GM23338 (cell line): ENCODE data around the gene MLLT3. TPM values are rescaled to one million over a fixed set of nuclear protein-coding genes. Genes with fewer than 3 reads are reported as not detected.

Experiments
- ATAC-seq: fragments of 200-7000 bp; cut with Tn5 transposase; 3 replicates; pipeline ENCODE4 v1.9.1; 2020
- DNase-seq: peaks from one replicate; pipeline ENCODE4 v3.0.0-alpha.2; 2015; ENCODE audit warnings: low spot score
- H2AFZ ChIP-seq: fragments of 200-600 bp; sonication (generic); 2 replicates; pipeline ENCODE4 v1.8.0; 2016; ENCODE audit warnings: antibody characterized with exemption, mild to moderate bottlenecking, moderate library complexity
- H3F3A ChIP-seq: fragments of 200-600 bp; sonication (generic); replicated peaks from 2 replicates; pipeline ENCODE4 v1.8.0; 2017; ENCODE audit warnings: antibody characterized with exemption, mixed run types, low read depth
- H3K27ac ChIP-seq: fragments of 200-600 bp; sonication (generic); 2 replicates; pipeline ENCODE4 v1.6.1; 2016; ENCODE audit warnings: low read depth
- H3K27me3 ChIP-seq: fragments of 200-600 bp; sonication (generic); 2 replicates; pipeline ENCODE4 v1.8.0; 2016; ENCODE audit warnings: mild to moderate bottlenecking, mixed run types, moderate library complexity; ENCODE audit not compliant: insufficient read depth
- H3K36me3 ChIP-seq: fragments of 200-600 bp; sonication (generic); 2 replicates; pipeline ENCODE4 v1.8.0; 2016; ENCODE audit warnings: mild to moderate bottlenecking; ENCODE audit not compliant: insufficient read depth
- H3K4me1 ChIP-seq: fragments of 200-600 bp; sonication (generic); 2 replicates; pipeline ENCODE4 v1.8.0; 2016; ENCODE audit warnings: mild to moderate bottlenecking, moderate library complexity; ENCODE audit not compliant: insufficient read depth
- H3K4me2 ChIP-seq: fragments of 200-600 bp; sonication (generic); 2 replicates; pipeline ENCODE4 v1.7.1; 2017; ENCODE audit warnings: mixed run types
- H3K4me3 ChIP-seq: fragments of 200-600 bp; sonication (generic); 2 replicates; pipeline ENCODE4 v1.6.1; 2016; ENCODE audit warnings: mixed run types
- H3K79me2 ChIP-seq: fragments of 200-600 bp; sonication (generic); replicated peaks from 2 replicates; pipeline ENCODE4 v1.8.0; 2017; ENCODE audit warnings: mild to moderate bottlenecking; ENCODE audit not compliant: insufficient read depth
- H3K9me2 ChIP-seq: fragments of 200-600 bp; sonication (generic); 2 replicates; pipeline ENCODE4 v1.8.0; 2017; ENCODE audit not compliant: insufficient read depth
- H4K20me1 ChIP-seq: fragments of 200-600 bp; sonication (generic); replicated peaks from 2 replicates; pipeline ENCODE4 v1.8.0; 2017; ENCODE audit warnings: mild to moderate bottlenecking; ENCODE audit not compliant: insufficient read depth
- H3K27ac Mint-ChIP-seq: 2 replicates; pipeline ENCODE4 v1.8.0; 2020; ENCODE audit warnings: inconsistent platforms, mild to moderate bottlenecking, moderate library complexity, mixed read lengths
- H3K27me3 Mint-ChIP-seq: 3 replicates; pipeline ENCODE4 v1.8.0; 2022; ENCODE audit warnings: low read depth, mild to moderate bottlenecking, moderate library complexity, mixed read lengths, inconsistent platforms; ENCODE audit not compliant: insufficient read depth, poor library complexity
- H3K36me3 Mint-ChIP-seq: 3 replicates; pipeline ENCODE4 v1.8.0; 2021; ENCODE audit warnings: low read depth, mild to moderate bottlenecking, inconsistent platforms, moderate library complexity, mixed read lengths
- H3K4me1 Mint-ChIP-seq: 3 replicates; pipeline ENCODE4 v1.8.0; 2020; ENCODE audit warnings: mild to moderate bottlenecking, inconsistent platforms, mixed read lengths
- H3K4me3 Mint-ChIP-seq: 3 replicates; pipeline ENCODE4 v1.8.0; 2021; ENCODE audit warnings: moderate library complexity, mild to moderate bottlenecking, inconsistent platforms, mixed read lengths
- H3K9me3 Mint-ChIP-seq: 3 replicates; pipeline ENCODE4 v1.8.0; 2020; ENCODE audit warnings: moderate library complexity, mild to moderate bottlenecking, inconsistent platforms, mixed read lengths
- CREB1 ChIP-seq: fragments of 250-450 bp; sonication (Bioruptor Pico); IDR thresholded peaks from 2 replicates; pipeline ENCODE4 v1.5.0; 2020; ENCODE audit warnings: low read depth, mild to moderate bottlenecking, moderate library complexity
- CTCF ChIP-seq, 2 experiments: fragments of 200-600 bp in 1 of 2; sonication (generic) in 1 of 2; conservative IDR thresholded peaks; 2 replicates each; pipeline versions ENCODE4 v1.5.1 to v1.6.1; 2016 to 2017; ENCODE audit warnings: antibody characterized with exemption in 2 of 2, low read depth in 2 of 2, mild to moderate bottlenecking in 2 of 2, moderate library complexity in 1 of 2
- ETS1 ChIP-seq: IDR thresholded peaks from 2 replicates; pipeline ENCODE4 v1.6.1; 2016; ENCODE audit warnings: antibody characterized with exemption
- EZH2phosphoT487 ChIP-seq: fragments of 200-600 bp; sonication (generic); IDR thresholded peaks from one replicate; pipeline ENCODE4 v1.8.1; 2018; ENCODE audit warnings: antibody characterized with exemption; ENCODE audit not compliant: unreplicated experiment
- NANOG ChIP-seq: IDR thresholded peaks from 2 replicates; pipeline ENCODE4 v1.6.1; 2016; ENCODE audit warnings: antibody characterized with exemption, borderline replicate concordance
- STAT1 ChIP-seq: IDR thresholded peaks from one replicate; pipeline ENCODE4 v1.6.1; 2016; ENCODE audit warnings: antibody characterized with exemption; ENCODE audit not compliant: unreplicated experiment
- ZNF114 ChIP-seq: fragments of 250-450 bp; sonication (Bioruptor Pico); IDR thresholded peaks from 2 replicates; pipeline ENCODE4 v1.5.0; 2020; ENCODE audit warnings: mild to moderate bottlenecking, moderate library complexity
- ZNF331 ChIP-seq: fragments of 250-450 bp; sonication (Bioruptor Pico); IDR thresholded peaks from 2 replicates; pipeline ENCODE4 v1.5.0; 2020; ENCODE audit warnings: low read depth, mild to moderate bottlenecking, moderate library complexity
- ZNF462 ChIP-seq: fragments of 250-450 bp; sonication (Bioruptor Pico); IDR thresholded peaks from 2 replicates; pipeline ENCODE4 v1.5.0; 2020; ENCODE audit warnings: mild to moderate bottlenecking, moderate library complexity
- polyA plus RNA-seq: library from polyadenylated mRNA; unstranded; fragments of >200 nt; fragmentation: Nextera tagmentation; extraction: Ambion mirVana; gene quantifications from 2 replicates; pipeline ENCODE4 v1.2.1, GENCODE V29; 2016
- total RNA-seq: library from RNA; depleted of rRNA; stranded (reverse); fragments of >200 nt; shearing (Covaris generic); gene quantifications from 2 replicates; pipeline ENCODE4 v1.2.3, GENCODE V29; 2014

The MLLT3 gene
- total and polyA plus RNA-seq, 2 experiments from 2014 or later, result 7.5 to 9.5 TPM

GRCh38 chr9:20447291-20447690 lies 175.0 kb downstream of the MLLT3 start:
- Mint-ChIP-seq H3K36me3 (no peaks in the 10 kb centered on the region), H3K9me3 (no peaks in the 10 kb centered on the region), H3K4me1 (peaks cover 10% of the 10 kb centered on the region; the same call in 2 of the 3 replicates), H3K27ac (no peak overlapping the region), H3K27me3 (no peaks in the 10 kb centered on the region), H3K4me3 (no peak overlapping the region)
- Histone ChIP-seq H3K9me2 (0 out of 2 replicates have a peak, but pooled peaks cover 3% of the 10 kb centered on the region), H3K4me1 (peaks cover 6% of the 10 kb centered on the region), H3F3A (no peaks in the 10 kb centered on the region), H4K20me1 (no peaks in the 10 kb centered on the region), H3K79me2 (no peaks in the 10 kb centered on the region), H3K36me3 (no peaks in the 10 kb centered on the region), H2AFZ (no peak overlapping the region), H3K27ac (no peak overlapping the region), H3K4me2 (no peak overlapping the region), H3K4me3 (no peak overlapping the region), H3K27me3 (no peaks in the 10 kb centered on the region)
- no peak for TF ChIP-seq STAT1
- TF ChIP-seq ZNF462 (CRISPR knock-in tag), result no peak
- no peak for TF ChIP-seq ZNF114 (CRISPR knock-in tag)
- TF ChIP-seq ZNF331, result no peak
- no peak for TF ChIP-seq CREB1 (CRISPR knock-in tag)
- TF ChIP-seq ETS1, result no peak
- no peak for TF ChIP-seq EZH2phosphoT487
- no peak for TF ChIP-seq CTCF (conservative IDR thresholded peaks at IDR 0.05; ENCODE audit: low read depth in 2 of 2)
- TF ChIP-seq NANOG, result no peak
- DNase-seq (no peak), ATAC-seq (no peak)
